Stomach (tissue), 4 donors: Measurements from ENCODE around the gene OR2T33.

ENCODE experiments used
- POLR2A ChIP-seq, 4 donors: fragments of 450-650 bp; IDR thresholded peaks; one replicate each; pipeline ENCODE4 v1.6.1; 2016; ENCODE audit warnings: antibody characterized with exemption in 4 of 4, control low read depth in 2 of 4, mild to moderate bottlenecking in 1 of 4, moderate library complexity in 1 of 4
- TF ChIP-seq, protein P1 (sequence below), 7 experiments: fragments of 450-650 bp in 4 of 7; fragments of 200-600 bp in 3 of 7; sonication (generic) in 3 of 7; IDR thresholded peaks; one replicate each; pipeline ENCODE4 v1.5.1; 2016 to 2019; ENCODE audit warnings: antibody characterized with exemption in 7 of 7, control low read depth in 2 of 7, mild to moderate bottlenecking in 1 of 7

DNA sequence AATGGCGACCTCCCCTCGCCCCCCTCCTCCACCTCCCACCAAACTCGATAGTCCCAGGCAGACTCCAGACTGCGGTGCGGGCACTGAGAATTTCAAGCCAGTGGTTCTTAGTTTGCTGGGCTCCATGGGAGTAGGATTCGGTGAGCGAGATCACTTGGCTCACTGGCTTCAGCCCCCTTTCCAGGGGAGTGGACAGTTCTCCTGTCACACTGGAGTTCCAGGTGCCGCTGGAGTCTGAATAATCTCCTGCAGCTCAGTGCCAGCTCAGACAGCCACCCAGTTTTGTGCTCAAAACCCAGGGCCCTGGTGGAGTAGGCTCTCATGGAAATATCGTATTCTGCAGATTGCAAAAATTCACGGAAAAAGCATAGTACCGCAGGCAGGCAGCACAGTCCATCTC, 39.0 kb upstream of the OR2T33 start:
- TF ChIP-seq POLR2A (IDR thresholded peaks at IDR 0.05) = no peak
- TF ChIP-seq, protein P1, sequence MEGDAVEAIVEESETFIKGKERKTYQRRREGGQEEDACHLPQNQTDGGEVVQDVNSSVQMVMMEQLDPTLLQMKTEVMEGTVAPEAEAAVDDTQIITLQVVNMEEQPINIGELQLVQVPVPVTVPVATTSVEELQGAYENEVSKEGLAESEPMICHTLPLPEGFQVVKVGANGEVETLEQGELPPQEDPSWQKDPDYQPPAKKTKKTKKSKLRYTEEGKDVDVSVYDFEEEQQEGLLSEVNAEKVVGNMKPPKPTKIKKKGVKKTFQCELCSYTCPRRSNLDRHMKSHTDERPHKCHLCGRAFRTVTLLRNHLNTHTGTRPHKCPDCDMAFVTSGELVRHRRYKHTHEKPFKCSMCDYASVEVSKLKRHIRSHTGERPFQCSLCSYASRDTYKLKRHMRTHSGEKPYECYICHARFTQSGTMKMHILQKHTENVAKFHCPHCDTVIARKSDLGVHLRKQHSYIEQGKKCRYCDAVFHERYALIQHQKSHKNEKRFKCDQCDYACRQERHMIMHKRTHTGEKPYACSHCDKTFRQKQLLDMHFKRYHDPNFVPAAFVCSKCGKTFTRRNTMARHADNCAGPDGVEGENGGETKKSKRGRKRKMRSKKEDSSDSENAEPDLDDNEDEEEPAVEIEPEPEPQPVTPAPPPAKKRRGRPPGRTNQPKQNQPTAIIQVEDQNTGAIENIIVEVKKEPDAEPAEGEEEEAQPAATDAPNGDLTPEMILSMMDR (IDR thresholded peaks at IDR 0.05) = no peak
